Omental fat pad (tissue), 4 donors: ENCODE data around the gene DNAH6. TPM values are rescaled to one million over a fixed set of nuclear protein-coding genes. Genes with fewer than 3 reads are reported as not detected.

Experiments
- ATAC-seq: fragments of 150-250 bp; one replicate; pipeline ENCODE4 v1.9.1; 2016; ENCODE audit warnings: mild to moderate bottlenecking, moderate library complexity; ENCODE audit not compliant: low FRiP score
- DNase-seq: peaks from one replicate; pipeline ENCODE4 v3.0.0-alpha.2; 2019; ENCODE audit warnings: low spot score
- total RNA-seq, 4 donors: library from RNA; depleted of rRNA; stranded (reverse); fragments of >200 nt; gene quantifications; one replicate each; pipeline ENCODE4 v1.1.0, GENCODE V29; 2016
- TF ChIP-seq, protein P1 (sequence below), 3 donors: fragments of 450-650 bp; IDR thresholded peaks; one replicate each; pipeline ENCODE4 v1.5.1; 2016 to 2017; ENCODE audit warnings: antibody characterized with exemption in 3 of 3, mild to moderate bottlenecking in 3 of 3, moderate library complexity in 2 of 3

DNAH6 gene
- total RNA-seq, 4 donors from 2014 or later = 0.16 to 1.6 (median 1.2) TPM

DNA sequence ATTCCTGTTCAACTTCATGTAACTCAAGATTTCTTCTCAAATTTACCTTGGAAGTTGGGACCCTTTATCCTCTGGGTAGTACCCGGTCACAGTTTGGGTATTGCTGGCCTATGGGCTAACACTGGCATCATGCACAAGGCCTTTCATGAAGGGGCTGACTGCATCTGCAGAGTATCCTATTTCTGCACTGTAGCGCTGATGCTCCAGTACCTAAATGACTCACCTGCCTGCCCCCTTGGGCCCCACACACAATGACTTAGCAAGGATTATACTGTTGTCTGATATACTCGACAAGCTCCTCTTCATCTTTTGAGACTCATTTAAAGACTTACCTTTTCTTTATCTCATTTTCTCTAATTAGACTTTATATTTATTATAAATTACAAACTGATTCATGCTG lies 39.9 kb downstream of the DNAH6 start:
- TF ChIP-seq, protein P1, sequence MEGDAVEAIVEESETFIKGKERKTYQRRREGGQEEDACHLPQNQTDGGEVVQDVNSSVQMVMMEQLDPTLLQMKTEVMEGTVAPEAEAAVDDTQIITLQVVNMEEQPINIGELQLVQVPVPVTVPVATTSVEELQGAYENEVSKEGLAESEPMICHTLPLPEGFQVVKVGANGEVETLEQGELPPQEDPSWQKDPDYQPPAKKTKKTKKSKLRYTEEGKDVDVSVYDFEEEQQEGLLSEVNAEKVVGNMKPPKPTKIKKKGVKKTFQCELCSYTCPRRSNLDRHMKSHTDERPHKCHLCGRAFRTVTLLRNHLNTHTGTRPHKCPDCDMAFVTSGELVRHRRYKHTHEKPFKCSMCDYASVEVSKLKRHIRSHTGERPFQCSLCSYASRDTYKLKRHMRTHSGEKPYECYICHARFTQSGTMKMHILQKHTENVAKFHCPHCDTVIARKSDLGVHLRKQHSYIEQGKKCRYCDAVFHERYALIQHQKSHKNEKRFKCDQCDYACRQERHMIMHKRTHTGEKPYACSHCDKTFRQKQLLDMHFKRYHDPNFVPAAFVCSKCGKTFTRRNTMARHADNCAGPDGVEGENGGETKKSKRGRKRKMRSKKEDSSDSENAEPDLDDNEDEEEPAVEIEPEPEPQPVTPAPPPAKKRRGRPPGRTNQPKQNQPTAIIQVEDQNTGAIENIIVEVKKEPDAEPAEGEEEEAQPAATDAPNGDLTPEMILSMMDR (IDR thresholded peaks at IDR 0.05) = no peak
- ATAC-seq (no peak), DNase-seq (no peak)

DNA sequence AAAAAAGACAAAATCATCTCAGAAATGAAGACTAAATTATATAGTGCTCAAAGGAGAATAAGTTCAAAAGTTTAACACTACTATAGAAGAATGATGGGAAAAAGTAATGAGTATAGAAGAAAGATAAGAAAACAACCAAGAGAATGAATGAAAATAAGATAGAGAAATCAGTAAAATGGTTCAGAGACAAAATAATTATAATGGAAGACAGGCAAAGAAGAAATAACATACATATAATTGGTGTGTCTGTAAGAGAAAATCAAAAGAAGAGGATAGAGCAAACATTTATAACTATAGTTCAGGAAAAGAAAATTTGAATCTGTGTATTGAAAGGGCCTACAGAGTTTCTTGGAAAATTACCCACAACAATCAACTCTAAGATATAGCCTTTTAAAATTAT lies 43.5 kb downstream of the DNAH6 start:
- TF ChIP-seq, protein P1 (IDR thresholded peaks at IDR 0.05) = no peak
- DNase-seq = no peak
- ATAC-seq = no peak

DNA sequence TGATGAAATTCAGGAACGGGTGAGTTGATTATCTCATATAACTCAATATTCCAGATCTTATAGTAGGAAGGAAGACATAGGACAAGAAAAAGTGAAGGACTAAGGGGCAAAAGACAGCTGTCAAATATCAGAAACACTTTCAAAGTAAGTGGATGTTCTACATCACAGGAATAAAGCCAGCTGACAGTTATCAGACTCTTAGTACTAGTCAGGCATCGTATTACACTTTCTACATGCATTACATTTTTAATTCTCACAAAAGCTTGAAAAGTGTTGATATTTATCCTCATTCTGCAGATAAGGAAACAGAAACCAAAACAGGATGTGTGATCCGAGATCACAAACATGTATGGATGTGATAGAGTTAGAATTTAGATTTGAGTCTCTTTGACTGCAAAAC lies 63.4 kb downstream of the DNAH6 start:
- ATAC-seq = no peak
- DNase-seq = no peak
- TF ChIP-seq, protein P1 (IDR thresholded peaks at IDR 0.05) = no peak

DNA sequence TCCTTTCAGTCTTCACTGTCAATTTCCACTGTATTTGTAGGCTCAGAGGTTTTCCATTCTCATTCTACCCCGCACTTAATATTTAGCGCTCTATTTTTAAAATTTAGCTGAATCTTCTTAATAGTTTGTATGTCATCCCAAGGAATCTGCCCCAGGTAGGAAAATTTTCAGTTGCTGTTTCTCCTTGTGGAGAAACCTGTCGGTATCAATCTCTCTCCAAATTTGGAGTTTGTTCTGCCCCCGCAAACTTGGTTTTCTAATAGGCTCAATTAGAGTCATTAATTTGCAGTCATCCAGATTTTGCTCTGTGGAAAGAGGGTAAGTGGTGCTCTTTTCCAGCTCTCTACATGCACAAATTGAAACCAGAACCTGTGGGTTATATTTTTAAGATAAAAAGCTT lies 87.6 kb downstream of the DNAH6 start:
- ATAC-seq (no peak), DNase-seq (no peak)
- TF ChIP-seq, protein P1 (IDR thresholded peaks at IDR 0.05) = no peak

DNA sequence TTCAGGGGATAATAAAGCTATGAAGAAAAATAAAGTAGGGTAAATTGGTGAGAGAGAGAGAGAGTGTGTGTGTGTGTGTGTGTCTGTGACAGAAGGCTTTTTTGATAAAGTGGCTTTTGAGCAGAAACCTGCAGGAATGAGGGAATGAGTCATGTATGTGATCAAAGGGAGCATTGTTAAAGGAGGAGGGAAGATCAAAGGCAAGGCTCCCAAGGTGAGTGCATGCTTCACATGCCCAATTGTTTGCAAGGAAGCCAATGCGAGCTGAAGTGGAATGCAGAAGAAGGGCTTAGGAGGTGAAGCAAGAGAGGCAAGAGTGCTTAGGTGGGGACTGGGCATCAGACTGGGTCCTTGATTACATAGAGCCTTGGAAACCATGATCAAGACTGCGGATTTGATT lies 96.8 kb downstream of the DNAH6 start:
- DNase-seq (no peak), ATAC-seq (no peak)
- TF ChIP-seq, protein P1 (IDR thresholded peaks at IDR 0.05) = no peak

DNA sequence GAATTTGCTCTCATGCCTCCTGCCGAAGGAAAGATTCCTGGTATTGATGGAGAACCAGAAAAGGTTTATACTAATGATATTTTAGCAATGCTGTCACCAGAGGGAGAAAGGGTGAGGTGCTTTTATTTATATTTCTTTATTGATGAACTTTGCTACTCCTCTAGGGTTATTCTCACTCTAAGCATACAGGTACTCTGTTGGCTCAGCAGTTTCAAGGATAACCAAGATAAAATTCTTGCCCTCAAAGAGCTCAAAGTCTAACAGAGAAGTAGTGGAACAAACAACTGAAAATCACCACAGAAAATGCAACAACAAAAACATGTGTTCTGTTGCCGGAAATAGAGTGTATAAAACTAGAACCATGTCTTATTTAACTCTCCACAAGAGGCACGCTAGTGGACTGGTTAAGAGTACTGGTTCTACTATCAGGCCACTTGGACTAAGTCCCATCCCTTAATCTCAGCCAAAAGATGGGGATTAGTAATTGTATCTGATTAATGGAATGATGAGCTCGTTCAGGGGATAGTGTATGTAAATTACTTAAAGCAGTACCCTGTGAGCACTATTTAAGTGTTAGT lies 103.6 kb downstream of the DNAH6 start:
- TF ChIP-seq, protein P1 (IDR thresholded peaks at IDR 0.05) = no peak
- DNase-seq (no peak), ATAC-seq (no peak)

DNA sequence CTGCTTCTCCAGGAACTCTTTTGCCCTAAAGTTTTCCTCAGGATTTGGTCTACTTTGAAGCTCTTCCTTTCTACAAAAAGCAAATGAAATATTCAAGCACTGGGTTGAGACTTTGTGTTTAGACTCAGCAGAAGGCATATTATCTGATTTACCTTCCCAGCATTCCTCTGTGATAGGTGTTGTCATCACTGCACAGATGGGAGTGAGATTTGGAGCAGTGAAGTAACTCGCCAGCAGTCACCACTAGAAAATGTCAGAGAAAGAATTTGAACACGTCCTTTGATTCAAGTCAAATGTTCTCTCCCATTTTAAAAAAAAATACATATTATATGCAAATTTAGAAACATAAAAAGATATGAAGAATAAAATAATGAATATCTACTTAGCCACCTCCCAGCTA lies 112.2 kb downstream of the DNAH6 start:
- ATAC-seq = no peak
- TF ChIP-seq, protein P1 (IDR thresholded peaks at IDR 0.05) = no peak
- DNase-seq = no peak
